SU-DHL-6 (cell line): ENCODE results near the gene OR6X1.
"Not testable (repeated sequence)": the region's sequence is repeated elsewhere in the genome, so short reads cannot be mapped to it uniquely, and the experiment has no call there.

Experiments used
- H2AFZ ChIP-seq: fragments of 200-600 bp; sonication (generic); 2 replicates; pipeline ENCODE4 v1.6.1; 2014; ENCODE audit warnings: low read depth, mild to moderate bottlenecking, moderate library complexity, mixed read lengths, antibody characterized with exemption, low read length; ENCODE audit not compliant: severe bottlenecking
- H3F3A ChIP-seq: fragments of 200-600 bp; shearing (Covaris generic); 2 replicates; pipeline ENCODE4 v1.6.0; 2016; ENCODE audit warnings: antibody characterized with exemption, mild to moderate bottlenecking; ENCODE audit not compliant: insufficient read depth
- H3K27ac ChIP-seq: fragments of 200-600 bp; sonication (generic); 2 replicates; pipeline ENCODE4 v1.5.1; 2016; ENCODE audit warnings: low read depth, mild to moderate bottlenecking, low read length, moderate library complexity, mixed read lengths
- H3K27me3 ChIP-seq: fragments of 200-600 bp; sonication (generic), shearing (Covaris generic); 2 replicates; pipeline ENCODE4 v1.6.0; 2014; ENCODE audit warnings: mild to moderate bottlenecking, low read length
- H3K36me3 ChIP-seq: fragments of 200-600 bp; sonication (generic); 2 replicates; pipeline ENCODE4 v1.6.1; 2014; ENCODE audit warnings: mild to moderate bottlenecking, low read length, mixed read lengths
- H3K4me2 ChIP-seq: fragments of 300-600, 200-600 bp; shearing (Covaris generic), sonication (generic); 2 replicates; pipeline ENCODE4 v1.6.0; 2014; ENCODE audit warnings: low read length, low read depth, mild to moderate bottlenecking; ENCODE audit not compliant: poor library complexity, severe bottlenecking
- H3K4me3 ChIP-seq: fragments of 200-600 bp; sonication (generic); 2 replicates; pipeline ENCODE4 v1.5.1; 2014; ENCODE audit warnings: antibody characterized with exemption, low read length, mild to moderate bottlenecking, mixed read lengths; ENCODE audit not compliant: insufficient read depth, poor library complexity, severe bottlenecking
- H3K79me2 ChIP-seq: fragments of 200-600 bp; sonication (generic); 2 replicates; pipeline ENCODE4 v1.6.1; 2014; ENCODE audit warnings: mild to moderate bottlenecking, low read length, moderate library complexity; ENCODE audit not compliant: insufficient read depth
- H3K9ac ChIP-seq: fragments of 200-600 bp; sonication (generic); 2 replicates; pipeline ENCODE4 v1.7.0; 2014; ENCODE audit warnings: mild to moderate bottlenecking, low read length
- H3K9me2 ChIP-seq: fragments of 200-600 bp; sonication (generic); replicated peaks from 2 replicates; pipeline ENCODE4 v1.6.1; 2014; ENCODE audit warnings: low read length; ENCODE audit not compliant: insufficient read depth
- H3K9me3 ChIP-seq: fragments of 200-600 bp; sonication (generic); 2 replicates; pipeline ENCODE4 v1.6.1; 2014; ENCODE audit warnings: low read length, mixed read lengths; ENCODE audit not compliant: insufficient read depth
- H4K20me1 ChIP-seq: fragments of 200-600 bp; sonication (generic); 2 replicates; pipeline ENCODE4 v1.6.1; 2014; ENCODE audit warnings: low read depth, mild to moderate bottlenecking, antibody characterized with exemption, low read length, moderate library complexity, mixed read lengths
- EZH2phosphoT487 ChIP-seq: fragments of 200-600 bp; sonication (generic), shearing (Covaris generic); conservative IDR thresholded peaks from 2 replicates; pipeline ENCODE4 v1.6.1; 2018; ENCODE audit warnings: mild to moderate bottlenecking, antibody characterized with exemption, low read length, moderate library complexity, mixed read lengths
- TF ChIP-seq, protein P1 (sequence below): fragments of 200-600 bp; sonication (generic); IDR thresholded peaks from one replicate; pipeline ENCODE4 v1.5.1; 2017; ENCODE audit warnings: antibody characterized with exemption, mild to moderate bottlenecking, low read length, moderate library complexity; ENCODE audit not compliant: insufficient read depth, poor library complexity, severe bottlenecking

OR6X1 gene

DNA sequence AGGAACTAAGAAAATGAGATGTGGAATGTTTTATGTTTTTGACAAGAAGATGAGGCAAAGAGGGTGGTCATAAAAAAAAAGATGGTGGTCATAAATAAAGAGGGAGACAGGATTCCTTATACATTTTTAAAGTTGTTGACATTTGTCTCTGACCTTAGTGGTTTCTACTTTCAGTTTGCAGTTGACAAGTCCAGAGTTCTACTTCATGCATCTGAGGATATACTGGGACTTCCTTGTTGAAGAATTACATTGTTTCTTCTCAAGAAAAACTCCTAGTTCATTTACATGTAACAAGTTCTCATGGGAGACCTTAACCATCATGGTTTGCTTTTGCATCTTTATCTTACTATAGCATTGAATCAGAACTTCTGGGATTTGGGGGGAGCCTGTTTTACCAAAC is 1.2 kb downstream of the OR6X1 start:
- H3K79me2 ChIP-seq = no peaks in the 10 kb centered on the region
- no peaks in the 10 kb centered on the region for H3F3A ChIP-seq
- H3K27ac ChIP-seq = no peak overlapping the region
- no peaks in the 10 kb centered on the region for H4K20me1 ChIP-seq
- peaks cover 2% of the 10 kb centered on the region; the same call in 1 of the 2 replicates for H3K27me3 ChIP-seq
- H3K36me3 ChIP-seq = no peaks in the 10 kb centered on the region
- H3K4me3 ChIP-seq = no peak overlapping the region
- no peaks in the 10 kb centered on the region for H3K9me2 ChIP-seq
- H3K4me2 ChIP-seq = no peak overlapping the region
- no peak overlapping the region for H3K9ac ChIP-seq
- no peak overlapping the region for H2AFZ ChIP-seq
- no peaks in the 10 kb centered on the region for H3K9me3 ChIP-seq
- TF ChIP-seq EZH2phosphoT487 = no peak
- TF ChIP-seq, protein P1, sequence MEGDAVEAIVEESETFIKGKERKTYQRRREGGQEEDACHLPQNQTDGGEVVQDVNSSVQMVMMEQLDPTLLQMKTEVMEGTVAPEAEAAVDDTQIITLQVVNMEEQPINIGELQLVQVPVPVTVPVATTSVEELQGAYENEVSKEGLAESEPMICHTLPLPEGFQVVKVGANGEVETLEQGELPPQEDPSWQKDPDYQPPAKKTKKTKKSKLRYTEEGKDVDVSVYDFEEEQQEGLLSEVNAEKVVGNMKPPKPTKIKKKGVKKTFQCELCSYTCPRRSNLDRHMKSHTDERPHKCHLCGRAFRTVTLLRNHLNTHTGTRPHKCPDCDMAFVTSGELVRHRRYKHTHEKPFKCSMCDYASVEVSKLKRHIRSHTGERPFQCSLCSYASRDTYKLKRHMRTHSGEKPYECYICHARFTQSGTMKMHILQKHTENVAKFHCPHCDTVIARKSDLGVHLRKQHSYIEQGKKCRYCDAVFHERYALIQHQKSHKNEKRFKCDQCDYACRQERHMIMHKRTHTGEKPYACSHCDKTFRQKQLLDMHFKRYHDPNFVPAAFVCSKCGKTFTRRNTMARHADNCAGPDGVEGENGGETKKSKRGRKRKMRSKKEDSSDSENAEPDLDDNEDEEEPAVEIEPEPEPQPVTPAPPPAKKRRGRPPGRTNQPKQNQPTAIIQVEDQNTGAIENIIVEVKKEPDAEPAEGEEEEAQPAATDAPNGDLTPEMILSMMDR = no peak

- Histone ChIP-seq H3K36me3 (no peaks in the 10 kb centered on the region), H3K9ac (no peak overlapping the region), H3K27me3 (no peaks in the 10 kb centered on the region; the same call in 1 of the 2 replicates), H3K4me3 (no peak overlapping the region), H3K27ac (no peak overlapping the region), H3F3A (no peaks in the 10 kb centered on the region), H3K9me3 (no peaks in the 10 kb centered on the region), H4K20me1 (no peaks in the 10 kb centered on the region), H3K9me2 (no peaks in the 10 kb centered on the region), H2AFZ (no peak overlapping the region), H3K79me2 (no peaks in the 10 kb centered on the region), H3K4me2 (no peak overlapping the region)
- no peak for TF ChIP-seq EZH2phosphoT487
These were observed 2.5 kb downstream of the OR6X1 start for GRCh38 chr11:123751781-123752180.

DNA sequence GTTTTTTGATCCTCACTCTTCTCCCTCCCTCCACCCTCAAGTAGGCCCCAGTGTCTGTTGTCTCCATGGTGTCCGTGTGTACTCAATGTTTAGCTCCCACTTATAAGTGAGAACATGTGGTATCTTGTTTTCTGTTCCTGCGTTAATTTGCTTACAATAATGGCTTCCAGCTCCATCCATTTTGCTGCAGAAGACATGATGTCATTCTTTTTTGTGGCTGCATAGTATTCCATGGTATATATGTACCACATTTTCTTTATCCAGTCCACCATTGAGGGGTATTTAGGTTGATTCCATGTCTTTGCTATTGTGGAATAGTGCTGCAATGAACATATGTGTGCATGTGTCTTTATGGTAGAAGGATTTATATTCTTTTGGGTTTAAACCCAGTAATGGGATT is 6.0 kb downstream of the OR6X1 start:
- not testable (repeated sequence) for H3K9me2 ChIP-seq, H4K20me1 ChIP-seq, H3K27me3 ChIP-seq, H3K36me3 ChIP-seq, H3K9me3 ChIP-seq, H3F3A ChIP-seq, H2AFZ ChIP-seq, H3K4me2 ChIP-seq, H3K9ac ChIP-seq, H3K79me2 ChIP-seq, H3K4me3 ChIP-seq, H3K27ac ChIP-seq

- no peaks in the 10 kb centered on the region for H3K36me3 ChIP-seq
- no peak overlapping the region for H3K4me2 ChIP-seq
- H3K9me2 ChIP-seq = no peaks in the 10 kb centered on the region
- H3F3A ChIP-seq = no peaks in the 10 kb centered on the region
- no peak overlapping the region for H2AFZ ChIP-seq
- TF ChIP-seq EZH2phosphoT487 = no peak
- TF ChIP-seq, protein P1 = no peak
- H3K79me2 ChIP-seq = peaks cover 4% of the 10 kb centered on the region
- H3K9me3 ChIP-seq = no peaks in the 10 kb centered on the region
- H4K20me1 ChIP-seq = no peaks in the 10 kb centered on the region
- no peak overlapping the region for H3K27ac ChIP-seq
- no peaks in the 10 kb centered on the region for H3K27me3 ChIP-seq
- no peak overlapping the region for H3K4me3 ChIP-seq
- H3K9ac ChIP-seq = no peak overlapping the region
These were observed 8.4 kb downstream of the OR6X1 start for GRCh38 chr11:123745764-123746451.
